GM18502 (cell line): Measurements from ENCODE around the gene NKD2.
"Not testable (repeated sequence)": the region's sequence is repeated elsewhere in the genome, so short reads cannot be mapped to it uniquely, and the experiment has no call there.

ENCODE experiments used
- ATAC-seq: cut with Tn5 transposase; IDR thresholded peaks from one replicate; pipeline ENCODE4 v1.9.1; 2021; ENCODE audit warnings: mild to moderate bottlenecking; ENCODE audit not compliant: unreplicated experiment, poor library complexity

NKD2 gene

DNA sequence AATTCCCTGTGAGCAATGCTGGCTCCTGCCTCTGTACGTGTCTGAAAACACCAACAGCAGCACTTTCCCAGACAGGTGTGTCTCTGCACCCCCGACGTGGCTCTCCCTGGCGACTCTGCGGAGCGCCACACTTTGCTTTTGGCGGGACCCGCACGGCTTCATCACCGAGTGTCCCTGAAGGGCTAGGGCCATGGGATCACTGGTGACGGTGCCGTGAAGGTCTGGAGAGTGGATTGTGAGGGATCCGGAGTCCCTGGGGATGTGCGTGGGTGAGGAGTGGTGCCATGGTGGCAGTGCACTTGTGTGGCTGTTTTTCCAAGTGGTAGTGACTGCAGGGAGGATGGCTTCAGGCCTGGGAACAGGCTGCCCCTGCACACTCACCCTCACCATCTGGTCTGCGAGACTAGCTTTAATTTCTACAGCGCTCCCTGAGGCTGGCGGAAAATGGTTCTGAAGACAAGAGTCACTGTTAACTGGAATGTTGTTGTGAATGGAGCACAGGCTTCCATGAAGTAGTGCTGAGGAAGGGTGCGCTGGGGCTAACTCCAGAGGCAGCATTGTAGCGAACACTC lies 3.2 kb downstream of the NKD2 start:
- ATAC-seq: no peak

DNA sequence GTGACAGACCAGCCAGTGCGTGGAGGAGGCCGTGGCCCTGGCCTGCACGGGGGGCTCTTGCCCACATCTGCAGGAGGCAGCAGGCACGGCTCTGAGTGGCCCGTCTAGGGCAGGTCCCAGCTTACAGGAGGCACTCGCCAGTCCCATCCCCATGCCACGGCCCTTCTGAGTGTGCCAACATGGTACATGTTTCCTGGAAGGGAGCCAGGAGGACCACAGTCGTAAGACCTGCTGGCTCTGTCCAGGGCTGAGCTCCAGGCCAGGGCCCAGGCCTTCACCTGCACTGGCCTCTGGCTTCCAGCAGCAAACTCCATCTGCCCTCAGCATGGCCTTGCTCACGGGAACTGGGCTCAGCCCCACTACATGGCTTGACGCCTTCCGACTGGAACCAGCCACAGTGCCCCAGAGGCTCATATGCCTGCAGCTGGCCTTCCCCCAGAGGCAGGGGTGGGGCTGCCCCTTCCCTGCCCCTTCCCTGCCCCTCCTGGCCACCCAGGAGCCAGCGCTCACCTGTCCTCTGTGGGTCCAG lies 3.8 kb downstream of the NKD2 start:
- ATAC-seq: no peak

DNA sequence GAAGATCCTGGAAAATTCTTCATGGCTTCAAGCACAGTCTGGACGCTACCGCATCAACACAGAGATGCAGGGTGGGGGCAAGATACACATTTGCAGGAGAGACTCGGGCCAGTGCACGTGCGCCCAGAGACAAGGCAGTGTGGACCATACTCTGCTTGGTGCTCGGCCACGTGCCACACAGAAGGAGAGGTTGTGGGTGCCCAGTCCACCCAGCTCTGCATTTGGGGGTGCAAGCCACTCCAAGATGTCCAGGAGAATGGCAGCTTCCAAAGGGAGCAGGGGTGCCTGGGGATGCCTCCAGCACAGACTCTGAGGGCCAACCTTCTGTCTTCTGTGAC lies 4.3 kb downstream of the NKD2 start:
- ATAC-seq: no peak

GRCh38 chr5:1013238-1013947 lies 4.8 kb downstream of the NKD2 start:
- no peak for ATAC-seq

DNA sequence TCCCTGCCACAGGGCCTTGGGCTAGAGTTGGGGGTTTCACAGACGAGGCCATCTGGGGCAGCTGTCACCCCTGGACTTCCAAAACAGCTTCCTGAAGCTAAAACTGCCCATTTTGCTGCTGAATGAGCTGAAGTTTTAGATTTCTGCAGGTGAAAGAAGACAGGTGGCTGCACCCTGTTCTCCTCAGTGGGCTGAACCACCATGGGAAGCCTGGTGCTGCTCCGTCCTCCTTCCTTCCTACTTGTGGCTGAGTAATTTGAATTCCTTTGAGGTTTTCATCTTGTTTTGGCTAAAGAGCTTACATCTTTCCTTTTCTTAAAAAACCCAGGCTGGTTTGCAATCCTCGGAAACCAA lies 5.3 kb downstream of the NKD2 start:
- ATAC-seq: no peak

DNA sequence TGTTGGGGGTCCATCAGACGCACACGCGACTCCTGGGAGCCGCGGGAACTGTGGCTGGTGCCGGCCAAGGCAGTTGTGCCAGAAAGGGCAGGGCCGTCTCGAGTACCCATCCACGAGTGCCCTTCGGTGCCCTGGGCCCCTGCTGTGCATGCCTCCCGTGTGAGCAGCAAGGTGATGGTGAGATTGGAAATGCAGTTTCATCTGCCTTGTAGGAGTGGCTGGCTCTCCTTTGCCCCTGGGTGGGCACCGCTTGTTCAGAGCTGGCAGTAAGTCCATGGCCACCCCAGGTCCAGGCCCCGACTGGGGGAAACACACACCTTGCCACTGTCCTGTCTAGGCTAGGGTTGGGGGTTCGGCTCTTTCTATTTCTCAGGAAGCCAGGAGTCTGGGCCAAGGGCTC lies 5.7 kb downstream of the NKD2 start:
- ATAC-seq: no peak

DNA sequence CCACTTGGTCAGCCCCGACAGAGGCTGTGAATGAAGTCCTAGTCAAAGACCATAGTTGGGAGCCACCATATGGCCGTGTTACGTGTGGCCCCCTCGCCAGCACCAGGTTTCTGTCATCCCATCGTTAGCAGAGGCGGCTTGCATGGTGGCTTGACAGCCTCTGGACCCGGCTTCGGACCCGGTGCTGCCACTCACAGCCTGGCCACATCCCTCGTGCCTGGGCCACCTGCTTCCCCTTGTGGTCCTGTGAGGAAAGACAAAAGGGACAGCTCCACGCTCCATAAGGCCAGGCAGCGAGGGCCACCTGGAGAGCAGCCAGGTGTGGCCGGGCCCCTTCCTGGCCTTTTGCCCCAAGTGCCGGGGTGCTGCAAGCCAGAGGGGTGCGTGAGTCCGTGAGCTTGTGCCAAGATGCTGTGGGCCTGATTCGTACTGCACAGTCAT lies 6.2 kb downstream of the NKD2 start:
- ATAC-seq: no peak

- ATAC-seq: no peak
Measured at GRCh38 chr5:1015507-1015906, 6.9 kb downstream of the NKD2 start.

- ATAC-seq: no peak
Measured at GRCh38 chr5:1016036-1016435, 7.4 kb downstream of the NKD2 start.

- ATAC-seq: no peak
Measured at GRCh38 chr5:1016476-1016875, 7.9 kb downstream of the NKD2 start.

GRCh38 chr5:1017056-1017455 lies 8.5 kb downstream of the NKD2 start:
- ATAC-seq: no peak

- no peak for ATAC-seq
Measured at GRCh38 chr5:1017691-1018455, 9.3 kb downstream of the NKD2 start.

DNA sequence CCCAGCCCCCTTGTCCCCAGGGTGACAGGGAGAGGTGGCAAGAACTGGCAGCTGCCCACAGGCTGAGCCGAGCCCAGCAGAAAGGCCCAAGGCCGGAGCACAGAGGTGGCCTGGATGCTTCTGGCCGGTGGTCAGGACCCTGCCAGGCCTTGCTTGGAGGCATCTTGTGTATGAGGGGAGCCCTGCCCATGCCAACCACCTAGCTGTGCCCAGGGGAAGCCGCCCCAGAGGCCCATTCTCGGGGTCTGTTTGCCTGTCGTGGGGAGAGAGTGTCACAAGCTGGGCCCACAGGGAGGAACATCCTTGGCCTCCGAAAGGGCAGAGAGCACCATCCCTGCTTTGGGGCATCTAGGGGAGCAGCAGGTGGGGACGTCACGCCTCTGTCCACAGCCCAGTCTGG lies 10.0 kb downstream of the NKD2 start:
- ATAC-seq: no peak

DNA sequence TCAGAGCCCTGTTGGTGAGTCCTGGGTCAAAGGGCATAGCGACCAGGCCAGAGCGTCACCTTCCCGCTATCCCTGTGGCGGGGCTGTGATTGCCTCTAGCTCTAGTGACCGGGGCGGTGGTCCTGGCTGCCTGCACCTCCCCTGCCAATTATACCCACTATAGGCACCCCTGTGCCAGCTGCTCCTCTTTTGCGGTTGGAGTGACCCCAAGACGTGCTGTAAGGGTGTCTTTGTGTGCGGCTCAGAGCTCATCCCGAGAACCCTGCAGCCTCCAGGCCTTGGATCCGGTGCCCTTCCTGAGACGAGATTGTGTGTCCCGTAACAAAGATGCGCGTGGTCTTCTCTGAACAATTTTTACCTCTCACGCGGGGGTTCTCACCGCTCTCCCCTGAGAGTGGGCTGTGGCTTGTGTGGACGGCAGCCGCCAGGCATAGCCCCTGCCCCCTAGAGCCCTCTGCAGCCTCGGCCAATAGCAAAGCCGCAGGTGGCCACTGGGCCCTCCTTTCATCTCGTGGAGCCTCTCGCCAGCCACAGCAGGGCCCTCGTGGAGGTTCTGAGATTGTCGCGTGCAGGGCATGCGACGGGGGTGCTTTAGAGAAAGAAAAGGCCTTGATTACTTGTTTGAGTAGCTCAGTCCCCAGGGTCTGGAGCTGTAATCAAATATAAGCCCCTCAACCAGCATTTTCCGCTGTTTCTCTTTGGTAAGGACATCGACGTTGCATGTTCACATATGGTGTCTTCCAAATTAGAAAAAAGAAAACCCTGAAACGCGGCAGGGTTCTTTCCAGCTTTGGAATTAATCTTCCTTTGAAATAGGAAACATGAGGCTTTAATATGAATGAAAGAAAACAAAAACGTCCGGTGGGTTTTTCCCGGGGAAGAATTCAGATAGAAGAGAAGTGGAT lies 10.7 kb downstream of the NKD2 start:
- ATAC-seq: no peak

- ATAC-seq: no peak
Measured at GRCh38 chr5:1020452-1020961, 11.9 kb downstream of the NKD2 start.

DNA sequence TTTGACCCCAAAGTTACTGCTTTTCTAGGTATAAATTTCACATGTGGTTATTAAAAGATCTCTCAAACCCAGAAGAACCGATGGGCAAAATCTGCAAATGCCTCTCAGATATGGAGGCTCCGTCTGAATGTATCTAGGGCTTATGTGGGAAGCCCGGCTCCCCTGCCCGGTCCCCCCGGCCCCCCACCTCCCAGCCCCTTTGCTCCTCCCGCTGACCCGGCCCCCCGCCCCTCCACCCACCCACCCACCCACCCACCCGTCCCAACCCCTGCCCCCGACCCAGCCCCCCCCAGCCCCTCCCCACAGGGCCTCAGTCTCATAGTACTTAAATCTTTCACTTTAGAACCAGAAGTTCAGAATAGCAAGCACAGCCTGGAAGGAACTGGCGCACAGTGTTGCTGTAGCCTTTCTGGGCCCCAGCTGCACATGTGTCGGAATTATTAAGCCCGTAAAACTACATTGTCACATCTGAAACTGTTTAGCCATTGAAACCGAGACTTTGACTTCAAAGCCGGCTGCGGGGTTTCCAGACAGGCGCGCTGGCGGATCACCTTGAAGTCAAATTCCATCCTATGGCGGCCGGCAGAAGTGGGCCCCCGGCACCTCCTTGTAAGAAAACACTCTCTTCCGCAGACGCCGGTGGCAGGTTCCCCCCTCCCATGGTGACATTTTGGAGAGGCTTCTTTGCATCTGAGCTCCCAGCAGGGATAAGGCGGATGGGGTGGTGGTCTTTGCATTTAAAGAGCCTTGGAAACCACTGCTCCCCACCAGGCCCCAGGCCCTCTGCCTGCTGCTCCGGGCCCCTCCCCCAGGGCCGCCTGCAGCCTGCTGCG lies 12.8 kb downstream of the NKD2 start:
- ATAC-seq: no peak

- not testable (repeated sequence) for ATAC-seq
Measured at GRCh38 chr5:1021969-1022336, 13.4 kb downstream of the NKD2 start.

- no peak for ATAC-seq
Measured at GRCh38 chr5:1026700-1027621, 18.4 kb downstream of the NKD2 start.
